Neuronal stem cell (in vitro differentiated cells): ENCODE measurements around the gene BIN1.
"Not testable (repeated sequence)": the region's sequence is repeated elsewhere in the genome, so short reads cannot be mapped to it uniquely, and the experiment has no call there.

Source experiments
- DNase-seq: peaks from one replicate; pipeline ENCODE4 v3.0.0-alpha.2; 2013; ENCODE audit warnings: low spot score
- H2AFZ ChIP-seq: one replicate; pipeline ENCODE4 v1.6.1; 2013; ENCODE audit warnings: mild to moderate bottlenecking, low read length, inconsistent platforms
- H2AK5ac ChIP-seq: 2 replicates; pipeline ENCODE4 v1.6.1; 2013; ENCODE audit warnings: low read depth, mild to moderate bottlenecking, inconsistent platforms, low read length, moderate library complexity, mixed read lengths
- H2BK120ac ChIP-seq: 2 replicates; pipeline ENCODE4 v1.6.1; 2013; ENCODE audit warnings: low read depth, mild to moderate bottlenecking, inconsistent platforms, low read length, moderate library complexity, mixed read lengths
- H2BK12ac ChIP-seq: one replicate; pipeline ENCODE4 v1.6.1; 2013; ENCODE audit warnings: low read length, inconsistent platforms
- H2BK15ac ChIP-seq: 2 replicates; pipeline ENCODE4 v1.6.1; 2013; ENCODE audit warnings: mild to moderate bottlenecking, low read length, inconsistent platforms, mixed read lengths
- H2BK5ac ChIP-seq: one replicate; pipeline ENCODE4 v1.6.1; 2013; ENCODE audit warnings: inconsistent platforms, mild to moderate bottlenecking, low read length, moderate library complexity
- H3K14ac ChIP-seq: one replicate; pipeline ENCODE4 v1.6.1; 2013; ENCODE audit warnings: low read length, inconsistent platforms
- H3K18ac ChIP-seq: 2 replicates; pipeline ENCODE4 v1.6.1; 2013; ENCODE audit warnings: low read length, inconsistent platforms
- H3K23ac ChIP-seq: 2 replicates; pipeline ENCODE4 v1.6.1; 2013; ENCODE audit warnings: low read depth, mild to moderate bottlenecking, mixed read lengths, low read length, inconsistent platforms; ENCODE audit not compliant: poor library complexity
- H3K27ac ChIP-seq: replicated peaks from 3 replicates; pipeline ENCODE4 v1.5.1; 2013; ENCODE audit warnings: low read length, inconsistent platforms
- H3K27me3 ChIP-seq, 3 experiments: 2 replicates each; pipeline ENCODE4 v1.6.1; 2013; ENCODE audit warnings: low read length in 3 of 3, mild to moderate bottlenecking in 2 of 3, inconsistent platforms in 1 of 3, low read depth in 1 of 3, mixed read lengths in 1 of 3, moderate library complexity in 1 of 3; ENCODE audit not compliant: control insufficient read depth in 3 of 3, insufficient read depth in 3 of 3
- H3K36me3 ChIP-seq, 2 donors: replicated peaks in 1 of 2; 2 replicates each; pipeline ENCODE4 v1.6.1; 2013; ENCODE audit warnings: low read length in 2 of 2; ENCODE audit not compliant: control insufficient read depth in 2 of 2, insufficient read depth in 2 of 2
- H3K4ac ChIP-seq: 2 replicates; pipeline ENCODE4 v1.6.1; 2013; ENCODE audit warnings: inconsistent platforms, mild to moderate bottlenecking, low read length, moderate library complexity
- H3K4me1 ChIP-seq, 2 donors: 1 replicate in 1 of 2; 2 replicates in 1 of 2; pipeline ENCODE4 v1.6.1; 2013; ENCODE audit warnings: low read length in 2 of 2, low read depth in 1 of 2; ENCODE audit not compliant: control insufficient read depth in 2 of 2, insufficient read depth in 1 of 2
- H3K4me2 ChIP-seq: one replicate; pipeline ENCODE4 v1.6.1; 2013; ENCODE audit warnings: mild to moderate bottlenecking, low read length, inconsistent platforms; ENCODE audit not compliant: insufficient read depth, poor library complexity, severe bottlenecking
- H3K4me3 ChIP-seq, 2 donors: 2 replicates each; pipeline ENCODE4 v1.5.1; 2013; ENCODE audit warnings: low read length in 2 of 2, mild to moderate bottlenecking in 2 of 2, inconsistent platforms in 1 of 2, moderate library complexity in 1 of 2
- H3K79me1 ChIP-seq: one replicate; pipeline ENCODE4 v1.6.1; 2013; ENCODE audit warnings: low read depth, mild to moderate bottlenecking, inconsistent platforms, low read length, moderate library complexity
- H3K9ac ChIP-seq: one replicate; pipeline ENCODE4 v1.6.1; 2013; ENCODE audit warnings: mild to moderate bottlenecking, low read depth, low read length, inconsistent platforms; ENCODE audit not compliant: poor library complexity
- H3K9me3 ChIP-seq, 2 donors: replicated peaks in 1 of 2; 2 replicates each; pipeline versions ENCODE3 to v1.6.1; 2013; ENCODE audit warnings: low read length in 2 of 2, mild to moderate bottlenecking in 2 of 2, inconsistent platforms in 1 of 2, low read depth in 1 of 2, mixed read lengths in 1 of 2, moderate library complexity in 1 of 2; ENCODE audit not compliant: control insufficient read depth in 2 of 2, insufficient read depth in 1 of 2
- H4K8ac ChIP-seq: one replicate; pipeline ENCODE4 v1.6.1; 2013; ENCODE audit warnings: low read depth, mild to moderate bottlenecking, inconsistent platforms, low read length, moderate library complexity
- H4K91ac ChIP-seq: one replicate; pipeline ENCODE4 v1.6.1; 2013; ENCODE audit warnings: low read length, low read depth, mild to moderate bottlenecking, inconsistent platforms; ENCODE audit not compliant: poor library complexity
- WGBS, 2 donors: extraction: QIAGEN DNeasy Blood & Tissue Kit; methylation state at CpG; one replicate each; pipeline ENCODE4 v1.1.7; 2013; ENCODE audit warnings: missing lambda C conversion rate in 2 of 2, mixed read lengths in 1 of 2; ENCODE audit not compliant: insufficient read length in 2 of 2, insufficient replicate concordance in 1 of 2; ENCODE audit errors: extremely low coverage in 2 of 2; 5-methylcytosine and 5-hydroxymethylcytosine counted together

BIN1 gene

GRCh38 chr2:127028745-127029144 lies 78.2 kb downstream of the BIN1 start:
- H3K27me3 ChIP-seq: peaks cover 0 to 13% (median 0%) of the 10 kb centered on the region in 3 experiments
- H3K4me3 ChIP-seq, H3K4me2 ChIP-seq, H2BK15ac ChIP-seq, H3K4me1 ChIP-seq, H3K79me1 ChIP-seq, H2BK12ac ChIP-seq, H3K18ac ChIP-seq, H3K27ac ChIP-seq, H3K4ac ChIP-seq, H3K14ac ChIP-seq, DNase-seq, H3K9ac ChIP-seq, H3K36me3 ChIP-seq, H2BK120ac ChIP-seq, H3K9me3 ChIP-seq, H2AK5ac ChIP-seq, H4K91ac ChIP-seq, H2BK5ac ChIP-seq, H4K8ac ChIP-seq, H3K23ac ChIP-seq, H2AFZ ChIP-seq: not testable (repeated sequence)
- WGBS, 2 donors: no CpG with 5 or more reads among the region's 1 CpG

DNA sequence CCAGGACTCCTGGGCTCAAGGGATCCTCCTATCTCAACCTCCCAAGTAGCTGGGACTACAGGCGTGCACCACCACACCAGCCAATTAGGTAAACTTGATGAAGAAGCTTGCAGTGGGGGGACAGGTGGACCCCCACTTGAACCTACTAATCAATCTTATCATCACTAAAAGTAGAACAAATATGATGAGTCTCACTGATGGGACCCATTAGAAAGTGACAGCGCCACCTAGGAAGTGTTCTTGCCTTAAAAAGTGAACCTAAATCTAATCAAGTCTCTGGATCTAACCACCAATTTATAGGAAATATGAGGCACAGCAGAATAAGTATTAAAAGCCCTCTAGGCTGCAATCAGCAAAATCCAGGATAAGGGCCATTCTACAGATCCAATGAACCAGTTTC lies 79.2 kb downstream of the BIN1 start:
- Histone ChIP-seq H2BK15ac (no peak overlapping the region), H3K36me3 (no peaks in the 10 kb centered on the region), H3K23ac (no peak overlapping the region), H3K4ac (no peak overlapping the region), H2BK120ac (no peak overlapping the region), H4K8ac (no peak overlapping the region), H3K4me2 (no peak overlapping the region), H3K9ac (no peak overlapping the region), H3K27me3 (peaks cover 0 to 13% (median 0%) of the 10 kb centered on the region in 3 experiments), H3K14ac (no peak overlapping the region), H3K4me3 (no peak overlapping the region), H2AFZ (no peak overlapping the region), H4K91ac (no peak overlapping the region), H3K9me3 (no peaks in the 10 kb centered on the region), H3K79me1 (no peaks in the 10 kb centered on the region), H2BK5ac (no peak overlapping the region), H3K4me1 (peaks cover 2 to 7% of the 10 kb centered on the region in 2 donors), H3K27ac (no peak overlapping the region), H2BK12ac (no peak overlapping the region), H3K18ac (no peak overlapping the region), H2AK5ac (no peak overlapping the region)
- no CpG with 5 or more reads among the region's 2 CpGs for WGBS, 2 donors
- no peak for DNase-seq

GRCh38 chr2:127025359-127026166 lies 81.4 kb downstream of the BIN1 start:
- Histone ChIP-seq H3K18ac (peak overlapping the region; percentile 97), H4K8ac (peak overlapping the region; percentile 53), H3K9ac (peak overlapping the region; percentile 90), H3K27me3 (peaks cover 0 to 10% (median 0%) of the 10 kb centered on the region in 3 experiments), H3K79me1 (no peaks in the 10 kb centered on the region), H3K36me3 (no peaks in the 10 kb centered on the region), H3K27ac (no peak overlapping the region), H3K4me1 (peaks cover 2 to 8% of the 10 kb centered on the region in 2 donors), H2AFZ (peak overlapping the region; percentile 95), H3K4me2 (peak overlapping the region; percentile 84), H2BK120ac (peak overlapping the region; percentile 89), H3K4ac (no peak overlapping the region), H2BK12ac (no peak overlapping the region), H3K14ac (peak overlapping the region; percentile 85), H2BK15ac (peak overlapping the region; percentile 96), H2BK5ac (no peak overlapping the region), H3K9me3 (no peaks in the 10 kb centered on the region), H3K4me3 (peak overlapping the region; percentile 51 to 82), H3K23ac (peak overlapping the region; percentile 49), H4K91ac (no peak overlapping the region), H2AK5ac (no peak overlapping the region)
- WGBS, 2 donors: no CpG with 5 or more reads among the region's 39 CpGs
- DNase-seq: peak; percentile 66

- H2BK5ac ChIP-seq: no peak overlapping the region
- H2BK120ac ChIP-seq: peak overlapping the region; percentile 89
- no CpG with 5 or more reads among the region's 29 CpGs for WGBS, 2 donors
- H2BK12ac ChIP-seq: peak overlapping the region; percentile 30
- no peaks in the 10 kb centered on the region for H3K9me3 ChIP-seq
- no peak overlapping the region for H3K4ac ChIP-seq
- no peak overlapping the region for H4K91ac ChIP-seq
- H3K9ac ChIP-seq: peak overlapping the region; percentile 90
- peaks cover 0 to 10% (median 0%) of the 10 kb centered on the region in 3 experiments for H3K27me3 ChIP-seq
- peak overlapping the region; percentile 84 for H3K4me2 ChIP-seq
- H3K27ac ChIP-seq: no peak overlapping the region
- peak overlapping the region; percentile 51 to 82 for H3K4me3 ChIP-seq
- peak overlapping the region; percentile 49 for H3K23ac ChIP-seq
- H3K36me3 ChIP-seq: no peaks in the 10 kb centered on the region
- peak; percentile 43 for DNase-seq
- peak overlapping the region; percentile 96 for H2BK15ac ChIP-seq
- H3K4me1 ChIP-seq: peaks cover 2 to 11% of the 10 kb centered on the region in 2 donors
- no peaks in the 10 kb centered on the region for H3K79me1 ChIP-seq
- H4K8ac ChIP-seq: no peak overlapping the region
- H3K18ac ChIP-seq: peak overlapping the region; percentile 97
- no peak overlapping the region for H2AK5ac ChIP-seq
- peak overlapping the region; percentile 85 for H3K14ac ChIP-seq
- peak overlapping the region; percentile 95 for H2AFZ ChIP-seq
Observed at GRCh38 chr2:127024769-127025358, 82.1 kb downstream of the BIN1 start.
